Breast epithelium (tissue), 3 donors: Measurements from ENCODE around the gene LYL1.

Experiments
- POLR2A ChIP-seq: fragments of 450-650 bp; IDR thresholded peaks from one replicate; pipeline ENCODE4 v1.6.1; 2016; ENCODE audit warnings: antibody characterized with exemption, mild to moderate bottlenecking, moderate library complexity
- POLR2AphosphoS5 ChIP-seq, 3 donors: sonication (generic); formaldehyde crosslinking; IDR thresholded peaks; one replicate each; pipeline ENCODE4 v1.6.1; 2017; ENCODE audit warnings: antibody characterized with exemption in 3 of 3
- TF ChIP-seq, protein P1 (sequence below), 3 donors: fragments of 450-650 bp; IDR thresholded peaks; one replicate each; pipeline ENCODE4 v1.5.1; 2016 to 2017; ENCODE audit warnings: antibody characterized with exemption in 3 of 3, mild to moderate bottlenecking in 3 of 3, moderate library complexity in 3 of 3

DNA sequence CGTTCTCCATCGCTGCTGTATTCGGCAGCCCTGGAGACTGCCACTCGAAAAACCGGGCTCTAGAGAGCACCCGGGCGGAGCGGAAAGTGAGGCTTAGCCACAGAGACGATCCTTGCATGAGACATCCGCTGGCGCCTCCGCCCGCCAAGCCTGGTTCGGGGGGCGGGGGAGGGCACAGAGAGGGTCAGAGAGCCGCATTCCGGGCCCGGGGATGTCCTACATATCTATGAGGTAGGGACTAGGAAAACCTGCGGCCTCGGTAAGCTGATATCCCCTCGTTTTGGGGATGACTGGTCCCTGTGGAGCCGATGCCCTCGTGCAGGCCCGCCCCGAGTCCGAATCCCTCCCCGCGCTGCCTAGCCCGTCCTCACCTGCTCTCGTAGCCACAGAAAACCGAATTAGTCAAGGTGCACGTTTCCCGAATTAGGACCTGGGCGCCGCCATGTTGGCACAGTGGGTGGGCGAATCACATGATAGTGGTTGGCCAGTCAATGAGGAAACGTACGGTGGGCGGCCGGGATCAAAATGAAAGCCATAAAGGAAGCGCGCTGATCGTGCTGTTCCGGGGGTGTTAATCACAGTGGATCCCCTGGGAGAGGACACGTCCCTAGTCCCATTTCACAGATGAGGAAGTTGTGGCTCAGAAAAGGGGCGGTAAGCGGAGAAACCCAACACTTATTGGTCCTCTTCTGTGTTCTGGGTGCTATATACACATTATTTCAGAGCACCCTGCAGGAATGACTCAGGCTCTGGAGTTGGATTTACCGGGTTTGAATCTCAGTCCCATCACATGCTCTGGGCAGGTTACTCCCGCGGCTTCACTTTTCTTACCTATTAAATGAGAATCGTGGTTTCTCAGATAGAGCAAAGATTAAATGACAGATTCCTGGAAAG lies 13.9 kb upstream of the LYL1 start, which contains the start of gene TRMT1:
- TF ChIP-seq POLR2A (no peak), POLR2AphosphoS5 (IDR thresholded peaks at IDR 0.05) (peak; percentile 94 to 96 (median 96))
- TF ChIP-seq, protein P1, sequence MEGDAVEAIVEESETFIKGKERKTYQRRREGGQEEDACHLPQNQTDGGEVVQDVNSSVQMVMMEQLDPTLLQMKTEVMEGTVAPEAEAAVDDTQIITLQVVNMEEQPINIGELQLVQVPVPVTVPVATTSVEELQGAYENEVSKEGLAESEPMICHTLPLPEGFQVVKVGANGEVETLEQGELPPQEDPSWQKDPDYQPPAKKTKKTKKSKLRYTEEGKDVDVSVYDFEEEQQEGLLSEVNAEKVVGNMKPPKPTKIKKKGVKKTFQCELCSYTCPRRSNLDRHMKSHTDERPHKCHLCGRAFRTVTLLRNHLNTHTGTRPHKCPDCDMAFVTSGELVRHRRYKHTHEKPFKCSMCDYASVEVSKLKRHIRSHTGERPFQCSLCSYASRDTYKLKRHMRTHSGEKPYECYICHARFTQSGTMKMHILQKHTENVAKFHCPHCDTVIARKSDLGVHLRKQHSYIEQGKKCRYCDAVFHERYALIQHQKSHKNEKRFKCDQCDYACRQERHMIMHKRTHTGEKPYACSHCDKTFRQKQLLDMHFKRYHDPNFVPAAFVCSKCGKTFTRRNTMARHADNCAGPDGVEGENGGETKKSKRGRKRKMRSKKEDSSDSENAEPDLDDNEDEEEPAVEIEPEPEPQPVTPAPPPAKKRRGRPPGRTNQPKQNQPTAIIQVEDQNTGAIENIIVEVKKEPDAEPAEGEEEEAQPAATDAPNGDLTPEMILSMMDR (IDR thresholded peaks at IDR 0.05): peak in 1 of 3 donors; percentile 13
